Measurements from ENCODE around the gene CHST6. TPM values are rescaled to one million over a fixed set of nuclear protein-coding genes. Genes with fewer than 3 reads are reported as not detected.

Gene CHST6
- total and polyA plus RNA-seq, 4 experiments from 2014 or later, result 0.06 TPM; not detected in 3

DNA sequence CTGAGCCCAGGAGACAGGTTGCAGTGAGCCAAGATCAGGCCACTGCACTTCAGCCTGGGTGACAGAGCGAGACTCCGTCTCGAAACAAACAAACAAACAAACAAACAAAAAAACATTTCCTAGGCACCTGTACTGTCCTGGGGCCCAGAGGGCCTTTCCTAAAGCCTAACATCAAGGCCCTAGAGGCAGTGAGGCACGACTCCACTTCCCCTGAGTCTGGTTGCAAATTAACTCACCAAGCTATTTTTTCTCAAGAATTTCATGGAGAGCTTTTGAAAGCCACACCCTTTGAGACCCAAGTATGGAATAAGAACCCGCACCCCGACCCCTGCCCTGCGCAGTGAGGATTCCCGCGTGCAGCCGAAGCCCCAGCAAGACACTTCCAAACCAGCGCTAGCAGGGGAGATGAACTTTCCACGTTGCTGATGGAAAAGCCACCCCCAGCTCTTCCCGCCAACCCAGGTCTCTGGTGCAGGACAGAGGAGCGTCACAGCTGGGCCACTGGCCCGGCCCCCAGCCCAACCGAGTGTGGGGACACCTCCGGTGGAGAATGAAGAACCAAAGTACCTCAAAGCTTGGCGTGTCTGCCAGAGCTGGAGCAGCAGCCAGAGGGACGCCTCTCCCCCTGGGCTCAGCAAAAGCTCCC lies 39.4 kb upstream of the CHST6 start:
- intact Hi-C loops (cut with micrococcal nuclease), result no loop called here
- Histone ChIP-seq H3K4me1 (ENCODE audit: insufficient read depth, low read length) (no peaks in the 10 kb centered on the region), H3K9me3 (ENCODE audit: control insufficient read depth in 1 of 2, low read length in 2 of 2) (no peaks in the 10 kb centered on the region), H3K4me3 (ENCODE audit: low read length in 2 of 2) (no peak overlapping the region), H3K27me3 (ENCODE audit: insufficient read depth, low read length) (no peaks in the 10 kb centered on the region), H3K36me3 (ENCODE audit: insufficient read depth, low read length) (no peaks in the 10 kb centered on the region), H3K27ac (ENCODE audit: low read depth, low read length) (no peak overlapping the region)
- no peak for DNase-seq
- Mint-ChIP-seq H3K36me3 (no peaks in the 10 kb centered on the region), H3K27ac (no peak overlapping the region), H3K4me3 (no peak overlapping the region), H3K27me3 (no peaks in the 10 kb centered on the region), H3K9me3 (no peaks in the 10 kb centered on the region), H3K4me1 (no peaks in the 10 kb centered on the region)
- ChIA-PET POLR2A (ENCODE audit: partially characterized antibody) (no interaction called here), CTCF (ENCODE audit: partially characterized antibody) (interaction anchor here (0.6 kb wide), 1 partner anchor 1645 kb away, joined by 3 read pairs; no protein-coding TSS in a partner anchor)

DNA sequence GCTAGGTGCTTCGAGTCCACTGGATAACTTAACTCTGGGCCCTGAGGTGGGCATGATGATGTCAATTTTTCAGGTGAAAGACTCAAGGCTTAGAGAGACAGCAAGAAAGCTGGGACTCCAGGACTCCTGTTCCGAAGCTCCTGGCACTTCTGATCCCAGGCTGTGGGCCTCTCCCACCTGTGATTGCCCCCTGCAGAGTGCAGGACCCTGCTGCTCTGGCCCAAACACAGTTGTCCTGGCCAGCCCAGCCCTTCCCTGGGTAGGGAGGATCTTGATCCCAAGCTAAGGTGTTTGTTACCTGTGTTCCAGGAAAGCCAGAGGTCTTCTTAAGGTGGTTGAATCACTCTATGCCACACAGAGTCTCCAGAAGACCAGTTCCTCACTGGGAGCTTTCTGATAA lies 37.5 kb upstream of the CHST6 start:
- DNase-seq, result no peak
- Mint-ChIP-seq H3K27ac (no peak overlapping the region), H3K4me1 (no peaks in the 10 kb centered on the region), H3K36me3 (no peaks in the 10 kb centered on the region), H3K9me3 (no peaks in the 10 kb centered on the region), H3K27me3 (no peaks in the 10 kb centered on the region), H3K4me3 (no peak overlapping the region)
- ChIA-PET CTCF (ENCODE audit: partially characterized antibody) (no interaction called here), POLR2A (ENCODE audit: partially characterized antibody) (no interaction called here)
- Histone ChIP-seq H3K4me3 (ENCODE audit: low read length in 2 of 2) (no peak overlapping the region), H3K36me3 (ENCODE audit: insufficient read depth, low read length) (no peaks in the 10 kb centered on the region), H3K9me3 (ENCODE audit: control insufficient read depth in 1 of 2, low read length in 2 of 2) (no peaks in the 10 kb centered on the region), H3K27ac (ENCODE audit: low read depth, low read length) (no peak overlapping the region), H3K27me3 (ENCODE audit: insufficient read depth, low read length) (no peaks in the 10 kb centered on the region), H3K4me1 (ENCODE audit: insufficient read depth, low read length) (no peaks in the 10 kb centered on the region)
- intact Hi-C loops (cut with micrococcal nuclease), result no loop called here

DNA sequence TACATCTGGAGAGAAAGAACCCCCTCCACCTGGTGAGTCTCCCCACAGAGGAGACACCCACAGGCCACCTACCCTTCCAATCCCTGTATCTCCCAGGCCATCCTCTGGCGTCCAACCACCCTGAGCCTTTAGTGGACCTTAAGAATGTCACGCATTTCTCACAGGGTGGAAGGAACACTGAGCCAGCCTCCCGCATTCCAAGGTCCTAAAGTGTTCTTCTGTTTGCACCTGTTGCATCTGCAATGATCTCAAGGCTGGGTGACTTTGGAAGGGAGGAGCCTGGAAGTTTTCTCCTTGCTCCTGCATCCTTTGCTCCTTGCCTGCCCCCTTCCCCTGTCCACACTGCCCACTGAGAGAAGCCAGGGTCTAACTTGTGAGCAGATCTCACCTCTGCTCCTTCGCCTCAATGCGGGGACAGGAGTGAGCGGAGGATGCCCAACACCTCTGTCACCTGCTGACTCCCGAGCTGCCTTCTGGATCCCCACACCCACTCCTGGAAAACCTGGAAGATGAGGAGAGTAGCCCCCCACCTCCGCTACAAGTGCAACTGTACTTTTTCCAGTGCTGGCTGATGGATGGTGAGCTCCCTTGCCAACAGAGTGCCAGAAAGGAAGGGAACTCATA lies 37.0 kb upstream of the CHST6 start:
- H3K27ac Mint-ChIP-seq, result no peak overlapping the region
- no peak for DNase-seq
- no peak overlapping the region for H3K4me3 Mint-ChIP-seq
- Histone ChIP-seq H3K27ac (ENCODE audit: low read depth, low read length) (no peak overlapping the region), H3K4me1 (ENCODE audit: insufficient read depth, low read length) (no peaks in the 10 kb centered on the region), H3K9me3 (ENCODE audit: control insufficient read depth in 1 of 2, low read length in 2 of 2) (no peaks in the 10 kb centered on the region), H3K36me3 (ENCODE audit: insufficient read depth, low read length) (no peaks in the 10 kb centered on the region), H3K27me3 (ENCODE audit: insufficient read depth, low read length) (no peaks in the 10 kb centered on the region), H3K4me3 (ENCODE audit: low read length in 2 of 2) (no peak overlapping the region)
- ChIA-PET CTCF (ENCODE audit: partially characterized antibody) (interaction anchor here (2.3 kb wide), 1 partner anchor 15 kb away, joined by 11 read pairs; no protein-coding TSS in a partner anchor), POLR2A (ENCODE audit: partially characterized antibody) (no interaction called here)
- intact Hi-C loops (cut with micrococcal nuclease), result no loop called here
- no peaks in the 10 kb centered on the region for H3K9me3 Mint-ChIP-seq
- no peaks in the 10 kb centered on the region for H3K36me3 Mint-ChIP-seq
- H3K27me3 Mint-ChIP-seq, result no peaks in the 10 kb centered on the region
- no peaks in the 10 kb centered on the region for H3K4me1 Mint-ChIP-seq

DNA sequence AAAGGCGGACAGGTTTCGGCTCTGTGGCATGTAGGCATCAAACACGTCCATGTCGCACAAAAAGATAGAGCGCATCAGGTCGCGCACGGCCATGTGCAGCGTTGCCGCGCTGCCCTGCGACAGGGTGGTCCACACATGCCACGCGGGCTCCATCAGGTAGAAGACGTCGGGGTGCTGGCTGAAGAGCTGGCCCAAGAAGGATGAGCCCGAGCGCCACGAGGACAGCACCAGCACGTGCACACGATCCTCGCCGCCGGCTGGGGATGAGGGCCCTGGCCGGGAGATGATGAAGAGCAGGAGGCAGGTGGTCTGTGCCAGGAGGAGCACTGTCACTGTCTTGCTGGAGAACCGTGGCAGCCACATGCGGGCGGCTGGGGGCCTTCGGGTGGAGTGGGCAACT lies 34.7 kb upstream of the CHST6 start:
- no peak for DNase-seq
- Mint-ChIP-seq H3K4me1 (no peaks in the 10 kb centered on the region), H3K9me3 (no peaks in the 10 kb centered on the region), H3K27me3 (no peaks in the 10 kb centered on the region), H3K36me3 (no peaks in the 10 kb centered on the region), H3K27ac (no peak overlapping the region), H3K4me3 (no peak overlapping the region)
- Histone ChIP-seq H3K27me3 (ENCODE audit: insufficient read depth, low read length) (no peaks in the 10 kb centered on the region), H3K27ac (ENCODE audit: low read depth, low read length) (no peak overlapping the region), H3K9me3 (ENCODE audit: control insufficient read depth in 1 of 2, low read length in 2 of 2) (no peaks in the 10 kb centered on the region), H3K4me1 (ENCODE audit: insufficient read depth, low read length) (no peaks in the 10 kb centered on the region), H3K4me3 (ENCODE audit: low read length in 2 of 2) (no peak overlapping the region), H3K36me3 (ENCODE audit: insufficient read depth, low read length) (no peaks in the 10 kb centered on the region)
- intact Hi-C loops (cut with micrococcal nuclease), result no loop called here
- ChIA-PET CTCF (ENCODE audit: partially characterized antibody) (interaction anchor here (2.3 kb wide), 1 partner anchor 12 kb away, joined by 11 read pairs; no protein-coding TSS in a partner anchor), POLR2A (ENCODE audit: partially characterized antibody) (no interaction called here)

DNA sequence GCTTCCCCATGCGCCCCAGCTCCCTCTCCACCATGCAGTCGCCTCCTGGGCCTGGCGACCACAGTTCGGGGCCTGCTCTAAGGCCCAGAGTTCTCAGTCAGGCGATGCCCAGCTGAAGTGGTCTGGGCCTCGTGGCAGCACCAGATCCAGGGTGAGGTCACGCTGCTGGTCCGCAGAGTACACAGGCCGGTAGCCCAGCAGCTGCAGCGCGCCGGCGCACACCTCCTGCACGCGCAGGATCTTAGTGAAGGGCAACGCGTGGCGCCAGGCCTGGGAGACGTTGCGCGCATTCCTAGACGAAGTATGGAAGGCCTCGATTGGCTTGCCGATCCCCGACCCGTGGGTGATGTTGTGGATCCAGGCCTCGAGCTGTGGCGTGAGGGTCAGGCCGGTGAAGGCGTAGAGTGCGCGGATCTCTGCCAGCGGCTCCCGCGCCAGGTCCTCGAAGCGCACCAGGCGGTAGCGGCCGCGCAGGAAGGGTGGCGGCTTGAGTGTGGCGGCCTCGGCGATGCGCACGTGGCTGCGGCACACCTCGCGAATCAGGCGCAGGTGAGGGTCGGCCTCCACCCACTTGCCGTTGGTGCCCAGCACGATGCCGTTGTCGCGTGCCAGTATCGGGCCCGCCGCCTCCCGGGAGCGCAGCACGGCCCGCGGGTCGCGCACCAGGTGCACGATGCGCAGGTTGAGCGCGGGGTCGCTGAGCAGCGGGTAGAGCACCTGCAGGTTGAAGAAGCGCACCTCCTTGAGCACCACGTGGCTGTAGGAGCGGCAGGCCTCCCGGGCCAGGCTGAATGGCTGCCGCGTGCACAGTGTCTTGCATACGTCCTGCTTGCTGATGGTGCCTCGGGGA lies 34.0 kb upstream of the CHST6 start:
- no peak overlapping the region for H3K4me3 ChIP-seq (ENCODE audit: low read length in 2 of 2)
- H3K27ac ChIP-seq (ENCODE audit: low read depth, low read length), result no peak overlapping the region
- ChIA-PET CTCF (ENCODE audit: partially characterized antibody) (no interaction called here), POLR2A (ENCODE audit: partially characterized antibody) (no interaction called here)
- intact Hi-C loops (cut with micrococcal nuclease), result no loop called here
- no peaks in the 10 kb centered on the region for H3K4me1 ChIP-seq (ENCODE audit: insufficient read depth, low read length)
- no peaks in the 10 kb centered on the region for H3K36me3 ChIP-seq (ENCODE audit: insufficient read depth, low read length)
- DNase-seq, result no peak
- Mint-ChIP-seq H3K4me1 (no peaks in the 10 kb centered on the region), H3K36me3 (no peaks in the 10 kb centered on the region), H3K27ac (no peak overlapping the region), H3K4me3 (no peak overlapping the region), H3K27me3 (no peaks in the 10 kb centered on the region), H3K9me3 (no peaks in the 10 kb centered on the region)
- no peaks in the 10 kb centered on the region for H3K9me3 ChIP-seq (ENCODE audit: control insufficient read depth in 1 of 2, low read length in 2 of 2)
- no peaks in the 10 kb centered on the region for H3K27me3 ChIP-seq (ENCODE audit: insufficient read depth, low read length)

DNA sequence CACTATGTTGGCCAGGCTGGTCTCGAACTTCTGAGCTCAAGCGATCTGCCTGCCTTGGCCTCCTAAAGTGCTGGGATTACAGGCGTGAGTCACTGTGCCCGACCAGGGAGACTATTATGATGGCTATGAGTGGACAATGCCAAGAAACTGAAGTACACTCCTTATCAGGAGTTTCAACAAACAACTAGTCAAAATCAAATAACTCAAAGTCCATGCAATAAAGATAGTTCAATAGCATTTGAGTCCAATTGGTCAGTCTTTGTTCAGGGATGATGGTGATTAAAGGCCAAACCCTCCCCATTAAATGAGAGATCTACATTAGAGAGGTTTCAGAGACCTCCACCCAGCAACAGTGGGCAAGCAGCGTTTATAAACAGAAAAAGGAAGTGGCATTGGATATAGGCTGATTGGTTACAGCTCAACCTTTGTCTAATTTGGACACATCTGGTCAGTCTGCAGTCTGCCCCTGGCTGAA lies 32.6 kb upstream of the CHST6 start:
- H3K27ac ChIP-seq (ENCODE audit: low read depth, low read length), result no peak overlapping the region
- H3K36me3 ChIP-seq (ENCODE audit: insufficient read depth, low read length), result no peaks in the 10 kb centered on the region
- no peak for DNase-seq
- no peaks in the 10 kb centered on the region for H3K4me1 ChIP-seq (ENCODE audit: insufficient read depth, low read length)
- H3K4me1 Mint-ChIP-seq, result no peaks in the 10 kb centered on the region
- no peak overlapping the region for H3K4me3 ChIP-seq (ENCODE audit: low read length in 2 of 2)
- no peak overlapping the region for H3K4me3 Mint-ChIP-seq
- no peaks in the 10 kb centered on the region for H3K9me3 ChIP-seq (ENCODE audit: control insufficient read depth in 1 of 2, low read length in 2 of 2)
- no peak overlapping the region for H3K27ac Mint-ChIP-seq
- ChIA-PET POLR2A (ENCODE audit: partially characterized antibody) (no interaction called here), CTCF (ENCODE audit: partially characterized antibody) (interaction anchor here (0.6 to 1.6 kb wide), 2 partner anchors 9 to 10 kb away, joined by 3 to 4 read pairs; no protein-coding TSS in a partner anchor)
- H3K36me3 Mint-ChIP-seq, result no peaks in the 10 kb centered on the region
- no peaks in the 10 kb centered on the region for H3K9me3 Mint-ChIP-seq
- H3K27me3 Mint-ChIP-seq, result no peaks in the 10 kb centered on the region
- no peaks in the 10 kb centered on the region for H3K27me3 ChIP-seq (ENCODE audit: insufficient read depth, low read length)
- intact Hi-C loops (cut with micrococcal nuclease), result no loop called here

DNA sequence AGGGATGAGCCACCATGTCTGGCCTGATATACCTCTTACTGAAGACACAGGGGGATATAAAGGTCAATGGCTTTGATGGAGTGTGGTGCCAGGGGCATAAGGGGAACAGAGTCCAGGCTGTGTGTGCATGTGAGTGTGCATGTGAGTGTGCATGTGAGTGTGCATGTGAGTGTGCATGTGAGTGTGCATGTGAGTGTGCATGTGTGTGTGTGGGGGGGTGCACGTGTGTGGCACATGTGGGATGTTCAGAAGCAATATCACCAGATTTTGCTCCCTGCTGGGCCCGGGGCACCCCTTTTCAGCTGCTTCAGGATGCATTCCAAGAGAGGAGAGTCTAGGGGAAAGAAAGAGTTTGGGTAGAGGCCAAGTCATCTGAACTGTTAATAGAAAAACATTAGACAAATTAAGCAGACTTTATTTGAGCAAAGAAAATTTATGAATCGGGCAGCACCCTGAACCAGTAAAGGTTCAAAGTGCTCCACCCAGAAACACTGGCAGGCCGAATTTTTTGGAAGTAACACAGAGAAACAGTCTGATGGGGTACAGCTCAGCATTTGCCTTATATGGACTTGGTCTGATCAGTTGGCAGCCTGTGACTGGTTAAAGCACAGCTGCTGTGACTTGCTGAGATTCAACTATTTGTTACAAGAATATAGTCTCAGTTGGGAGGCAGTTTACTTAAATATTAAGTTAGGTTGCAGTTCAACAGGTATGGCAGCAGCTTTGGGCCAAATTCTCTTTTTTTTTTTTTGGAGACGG lies 31.0 kb upstream of the CHST6 start:
- CTCF ChIA-PET (ENCODE audit: partially characterized antibody), result interaction anchor here (1.6 kb wide), 1 partner anchor 7 kb away, joined by 4 read pairs; no protein-coding TSS in a partner anchor

More for the DNA sequence above, 31.0 kb upstream of the CHST6 start:
- Histone ChIP-seq H3K27ac (ENCODE audit: low read depth, low read length) (no peak overlapping the region), H3K27me3 (ENCODE audit: insufficient read depth, low read length) (no peaks in the 10 kb centered on the region), H3K4me3 (ENCODE audit: low read length in 2 of 2) (no peak overlapping the region), H3K9me3 (ENCODE audit: control insufficient read depth in 1 of 2, low read length in 2 of 2) (no peaks in the 10 kb centered on the region), H3K4me1 (ENCODE audit: insufficient read depth, low read length) (no peaks in the 10 kb centered on the region), H3K36me3 (ENCODE audit: insufficient read depth, low read length) (no peaks in the 10 kb centered on the region)
- Mint-ChIP-seq H3K27me3 (no peaks in the 10 kb centered on the region), H3K4me1 (peaks cover 0 to 2% (median under 1%) of the 10 kb centered on the region in 4 donors), H3K27ac (no peak overlapping the region), H3K4me3 (no peak overlapping the region), H3K9me3 (no peaks in the 10 kb centered on the region), H3K36me3 (no peaks in the 10 kb centered on the region)
- intact Hi-C loops (cut with micrococcal nuclease), result no loop called here
- POLR2A ChIA-PET (ENCODE audit: partially characterized antibody), result no interaction called here
- DNase-seq, result no peak

All from CD4-positive, alpha-beta memory T cell (primary cell).